Ovary (tissue), 3 donors: ENCODE data around the gene PPL.

Experiments
- EP300 ChIP-seq: sonication (generic); formaldehyde crosslinking; IDR thresholded peaks from one replicate; pipeline ENCODE4 v1.6.1; 2017; ENCODE audit warnings: antibody characterized with exemption
- POLR2A ChIP-seq: fragments of 450-650 bp; IDR thresholded peaks from one replicate; pipeline ENCODE4 v1.6.1; 2017; ENCODE audit warnings: antibody characterized with exemption, mild to moderate bottlenecking, moderate library complexity
- TF ChIP-seq, protein P1 (sequence below), 3 donors: fragments of 450-650 bp in 2 of 3; fragments of 200-600 bp in 1 of 3; IDR thresholded peaks; one replicate each; pipeline versions ENCODE4 v1.5.1 to v1.8.0; 2016 to 2022; ENCODE audit warnings: antibody characterized with exemption in 3 of 3, mild to moderate bottlenecking in 1 of 3
- donor health status: DM: no; HTN: no; CAD: no.

DNA sequence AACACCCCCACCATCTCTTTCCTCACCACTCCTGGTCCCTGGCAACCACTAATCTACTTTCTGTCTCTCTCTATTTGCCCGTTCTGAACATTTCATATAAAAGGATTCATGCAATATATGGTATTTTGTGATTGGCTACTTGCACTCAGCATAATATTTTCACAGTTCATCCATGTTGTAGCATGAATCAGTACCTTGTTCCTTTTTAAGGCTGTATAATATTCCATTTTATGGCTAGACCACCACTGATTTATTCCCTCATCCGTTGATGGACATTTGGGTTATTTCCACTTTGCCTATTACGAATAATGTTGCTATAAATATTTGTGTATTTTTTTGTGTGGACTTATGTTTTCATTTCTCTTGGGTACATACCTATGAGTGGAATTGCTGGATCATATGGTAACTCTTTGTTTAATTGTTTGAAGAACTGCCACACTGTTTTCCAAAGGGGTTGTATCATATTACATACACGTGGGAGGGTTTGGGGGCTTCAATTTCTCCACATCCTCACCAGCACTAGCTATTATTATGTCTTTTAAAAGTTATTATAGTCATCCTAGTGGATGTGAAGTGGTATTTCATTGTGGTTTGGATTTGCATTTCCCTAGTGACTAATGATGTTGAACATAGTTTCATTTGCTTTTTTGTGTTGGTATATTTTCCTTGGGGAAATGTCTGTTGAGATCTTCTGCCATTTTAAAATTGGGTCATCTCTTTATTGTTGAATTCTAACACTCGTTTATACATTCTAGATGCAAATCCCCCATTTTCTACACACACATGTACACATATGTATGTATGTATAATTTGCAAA is 47.4 kb upstream of the PPL start:
- TF ChIP-seq, protein P1, sequence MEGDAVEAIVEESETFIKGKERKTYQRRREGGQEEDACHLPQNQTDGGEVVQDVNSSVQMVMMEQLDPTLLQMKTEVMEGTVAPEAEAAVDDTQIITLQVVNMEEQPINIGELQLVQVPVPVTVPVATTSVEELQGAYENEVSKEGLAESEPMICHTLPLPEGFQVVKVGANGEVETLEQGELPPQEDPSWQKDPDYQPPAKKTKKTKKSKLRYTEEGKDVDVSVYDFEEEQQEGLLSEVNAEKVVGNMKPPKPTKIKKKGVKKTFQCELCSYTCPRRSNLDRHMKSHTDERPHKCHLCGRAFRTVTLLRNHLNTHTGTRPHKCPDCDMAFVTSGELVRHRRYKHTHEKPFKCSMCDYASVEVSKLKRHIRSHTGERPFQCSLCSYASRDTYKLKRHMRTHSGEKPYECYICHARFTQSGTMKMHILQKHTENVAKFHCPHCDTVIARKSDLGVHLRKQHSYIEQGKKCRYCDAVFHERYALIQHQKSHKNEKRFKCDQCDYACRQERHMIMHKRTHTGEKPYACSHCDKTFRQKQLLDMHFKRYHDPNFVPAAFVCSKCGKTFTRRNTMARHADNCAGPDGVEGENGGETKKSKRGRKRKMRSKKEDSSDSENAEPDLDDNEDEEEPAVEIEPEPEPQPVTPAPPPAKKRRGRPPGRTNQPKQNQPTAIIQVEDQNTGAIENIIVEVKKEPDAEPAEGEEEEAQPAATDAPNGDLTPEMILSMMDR (IDR thresholded peaks at IDR 0.05) = no peak
- no peak for TF ChIP-seq EP300
- no peak for TF ChIP-seq POLR2A
